Measurements from ENCODE around the gene CAMTA1. TPM values are rescaled to one million over a fixed set of nuclear protein-coding genes. Genes with fewer than 3 reads are reported as not detected.

Gene CAMTA1
- total RNA-seq, 1 experiment from 2014 or later: 69.5 TPM

GRCh38 chr1:7565099-7565750, 780.0 kb downstream of the CAMTA1 start (continued):
- TF ChIP-seq ZNF274 (IDR thresholded peaks at IDR 0.05; ENCODE audit: low read depth, low read length) (no peak), SP1 (IDR thresholded peaks at IDR 0.05; ENCODE audit: low read depth) (no peak), REST (IDR thresholded peaks at IDR 0.05; ENCODE audit: low read depth) (no peak), RAD21 (IDR thresholded peaks at IDR 0.05; ENCODE audit: low read depth) (no peak), TCF7L2 (IDR thresholded peaks at IDR 0.05; ENCODE audit: borderline replicate concordance, extremely low read depth, insufficient read depth, insufficient read length) (no peak), FOSL1 (IDR thresholded peaks at IDR 0.05; ENCODE audit: low read depth) (no peak), ATF3 (IDR thresholded peaks at IDR 0.05) (no peak)

GRCh38 chr1:7566417-7567375, 781.4 kb downstream of the CAMTA1 start:
- ATAC-seq (no peak), DNase-seq (ENCODE audit: low read depth, low spot score) (no peak)
- Histone ChIP-seq H3K4me2 (ENCODE audit: low read length) (no peak overlapping the region), H3K9me2 (ENCODE audit: insufficient read depth) (no peaks in the 10 kb centered on the region), H3K9me3 (ENCODE audit: control insufficient read depth in 1 of 2, insufficient read depth in 1 of 2, low read depth in 1 of 2, low read length in 2 of 2) (no peaks in the 10 kb centered on the region; a peak in 1 of 4 replicates), H3K9ac (ENCODE audit: low read length) (no peak overlapping the region), H4K20me1 (ENCODE audit: insufficient read depth) (no peaks in the 10 kb centered on the region), H3K4me1 (ENCODE audit: control insufficient read depth in 1 of 2, insufficient read depth in 2 of 2, low read length in 2 of 2) (peaks cover 0 to 1% of the 10 kb centered on the region in 2 experiments; a peak in 2 of 4 replicates), H3K4me3 (replicated peaks in 1 of 2; ENCODE audit: low read depth in 1 of 2, low read length in 2 of 2) (no peak overlapping the region), H2AFZ (ENCODE audit: low read depth, low read length, poor library complexity, severe bottlenecking) (no peak overlapping the region), H3K79me2 (ENCODE audit: insufficient read depth, low read length) (no peaks in the 10 kb centered on the region), H3K36me3 (ENCODE audit: control insufficient read depth in 1 of 2, insufficient read depth in 2 of 2, low read length in 2 of 2) (no peaks in the 10 kb centered on the region), H3K27me3 (ENCODE audit: insufficient read depth, low read length) (no peaks in the 10 kb centered on the region), H3K27ac (ENCODE audit: low read depth, low read length) (no peak overlapping the region)
- CTCF ChIA-PET: no interaction called here
- no peak for TF ChIP-seq CBX3 (IDR thresholded peaks at IDR 0.05; ENCODE audit: low read depth)
- intact Hi-C loops (cut with micrococcal nuclease): no loop called here
- POLR2A ChIA-PET: no interaction called here
- RAD21 ChIA-PET (ENCODE audit: low non-redundant PET in 1 of 2, low total read pairs in 2 of 2, uncharacterized antibody in 2 of 2, unreplicated experiment in 2 of 2): no interaction called here
- BruUV-seq (replicated peaks): no TSS peak

All from HCT116 (cell line).